Measurements from ENCODE around the gene TPST2. TPM values are rescaled to one million over a fixed set of nuclear protein-coding genes. Genes with fewer than 3 reads are reported as not detected.

Gene TPST2
- total RNA-seq, 4 donors from 2014 or later, result 44.5 to 59.4 (median 51.9) TPM

DNA sequence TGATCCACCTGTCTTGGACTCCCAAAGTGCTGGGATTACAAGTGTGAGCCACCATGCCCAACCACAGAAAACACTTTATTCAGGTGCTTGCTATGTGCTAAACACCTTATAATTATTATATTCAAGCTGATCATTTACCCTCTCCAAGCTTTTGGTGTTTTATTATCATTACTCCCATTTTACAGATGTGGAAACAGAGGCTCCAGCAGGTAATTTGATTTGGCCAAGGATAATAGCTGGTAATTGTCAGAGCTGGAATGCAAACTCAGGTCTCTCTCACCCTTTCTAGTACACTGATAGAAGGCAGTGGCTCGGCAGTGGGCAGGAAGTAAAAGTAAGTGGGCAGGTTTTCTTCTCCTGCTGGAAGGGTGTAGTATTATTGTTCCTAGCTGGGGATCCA is 3.8 kb upstream of the TPST2 start:
- Histone ChIP-seq H3K4me3 (no peak overlapping the region), H3K36me3 (no peaks in the 10 kb centered on the region), H3K27ac (no peak overlapping the region), H3K4me1 (peaks cover 19% of the 10 kb centered on the region), H3K9me3 (no peaks in the 10 kb centered on the region), H3K27me3 (no peaks in the 10 kb centered on the region)
- 64% methylated on average over 1 of the region's 1 CpG for WGBS
- DNase-seq (ENCODE audit: low spot score in 2 of 2), result no peak
- TF ChIP-seq EP300 (IDR thresholded peaks at IDR 0.05) (no peak), POLR2AphosphoS5 (IDR thresholded peaks at IDR 0.05) (no peak), POLR2A (IDR thresholded peaks at IDR 0.05) (no peak)
- TF ChIP-seq, protein P1, sequence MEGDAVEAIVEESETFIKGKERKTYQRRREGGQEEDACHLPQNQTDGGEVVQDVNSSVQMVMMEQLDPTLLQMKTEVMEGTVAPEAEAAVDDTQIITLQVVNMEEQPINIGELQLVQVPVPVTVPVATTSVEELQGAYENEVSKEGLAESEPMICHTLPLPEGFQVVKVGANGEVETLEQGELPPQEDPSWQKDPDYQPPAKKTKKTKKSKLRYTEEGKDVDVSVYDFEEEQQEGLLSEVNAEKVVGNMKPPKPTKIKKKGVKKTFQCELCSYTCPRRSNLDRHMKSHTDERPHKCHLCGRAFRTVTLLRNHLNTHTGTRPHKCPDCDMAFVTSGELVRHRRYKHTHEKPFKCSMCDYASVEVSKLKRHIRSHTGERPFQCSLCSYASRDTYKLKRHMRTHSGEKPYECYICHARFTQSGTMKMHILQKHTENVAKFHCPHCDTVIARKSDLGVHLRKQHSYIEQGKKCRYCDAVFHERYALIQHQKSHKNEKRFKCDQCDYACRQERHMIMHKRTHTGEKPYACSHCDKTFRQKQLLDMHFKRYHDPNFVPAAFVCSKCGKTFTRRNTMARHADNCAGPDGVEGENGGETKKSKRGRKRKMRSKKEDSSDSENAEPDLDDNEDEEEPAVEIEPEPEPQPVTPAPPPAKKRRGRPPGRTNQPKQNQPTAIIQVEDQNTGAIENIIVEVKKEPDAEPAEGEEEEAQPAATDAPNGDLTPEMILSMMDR (IDR thresholded peaks at IDR 0.05), result no peak

DNA sequence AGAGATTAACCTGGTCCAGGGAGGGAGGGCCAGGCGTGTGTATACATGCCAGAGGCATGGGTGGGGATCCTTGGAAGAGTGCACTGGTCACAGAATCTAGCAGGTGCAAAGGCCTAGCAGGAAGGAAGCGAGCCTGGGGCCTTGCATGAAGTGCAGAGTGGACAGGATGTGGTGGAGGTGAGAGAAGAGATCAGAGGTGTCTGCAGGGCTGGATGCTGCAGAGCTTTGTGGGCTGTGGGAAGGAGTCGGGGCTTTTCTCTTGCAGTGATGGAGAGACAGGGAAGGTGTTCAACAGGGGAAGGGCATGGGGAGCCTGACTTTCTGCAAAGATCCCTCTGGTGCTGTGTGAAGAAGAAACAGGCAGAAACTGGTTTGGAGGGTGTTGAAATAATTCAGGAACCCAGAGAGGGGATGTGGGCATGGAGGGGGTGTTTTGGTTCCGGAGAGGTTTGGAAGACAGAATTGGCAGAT is 2.5 kb upstream of the TPST2 start:
- H3K9me3 ChIP-seq, result no peaks in the 10 kb centered on the region
- no peaks in the 10 kb centered on the region for H3K27me3 ChIP-seq
- no peak overlapping the region for H3K4me3 ChIP-seq
- WGBS, result 53% methylated on average over 4 of the region's 4 CpGs
- DNase-seq (ENCODE audit: low spot score in 2 of 2), result no peak
- H3K4me1 ChIP-seq, result peaks cover 20% of the 10 kb centered on the region
- H3K36me3 ChIP-seq, result no peaks in the 10 kb centered on the region
- no peak overlapping the region for H3K27ac ChIP-seq
- no peak for TF ChIP-seq POLR2AphosphoS5 (IDR thresholded peaks at IDR 0.05)
- no peak for TF ChIP-seq POLR2A (IDR thresholded peaks at IDR 0.05)
- TF ChIP-seq, protein P1 (IDR thresholded peaks at IDR 0.05), result no peak

DNA sequence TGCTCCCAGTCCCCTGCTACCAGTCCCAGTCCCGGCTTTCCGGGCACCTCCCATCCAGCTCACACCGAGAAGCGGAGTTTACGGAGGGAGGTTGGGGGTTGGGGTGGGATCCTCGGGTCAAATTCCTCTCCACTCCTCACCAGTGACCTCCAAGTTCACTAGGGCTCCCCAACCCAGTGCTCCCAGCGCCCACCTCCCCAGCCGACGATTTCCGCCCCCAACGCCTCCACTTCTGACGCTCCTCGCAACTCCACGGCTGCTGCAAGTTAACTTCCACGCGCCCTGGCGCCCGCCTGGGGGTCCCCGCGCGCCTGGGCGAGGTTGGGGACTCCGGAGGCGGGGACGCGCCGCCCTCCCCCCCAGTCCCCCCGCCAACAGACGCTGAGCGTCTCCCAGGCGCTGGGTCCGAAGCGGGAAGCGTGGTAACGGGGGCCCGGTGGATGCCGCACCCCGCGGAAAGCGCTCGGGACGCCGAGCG is 526 bp downstream of the TPST2 start:
- no peaks in the 10 kb centered on the region for H3K27me3 ChIP-seq
- peak overlapping the region; percentile 69 for H3K27ac ChIP-seq
- H3K4me1 ChIP-seq, result peaks cover 42% of the 10 kb centered on the region
- DNase-seq (ENCODE audit: low spot score in 2 of 2), result no peak
- H3K36me3 ChIP-seq, result no peaks in the 10 kb centered on the region
- peak overlapping the region; percentile 67 for H3K4me3 ChIP-seq
- TF ChIP-seq POLR2A (IDR thresholded peaks at IDR 0.05), result no peak
- TF ChIP-seq POLR2AphosphoS5 (IDR thresholded peaks at IDR 0.05), result no peak
- TF ChIP-seq, protein P1 (IDR thresholded peaks at IDR 0.05), result no peak
- TF ChIP-seq EP300 (IDR thresholded peaks at IDR 0.05), result no peak
- 0% methylated on average over 16 of the region's 44 CpGs for WGBS
- no peaks in the 10 kb centered on the region for H3K9me3 ChIP-seq

DNA sequence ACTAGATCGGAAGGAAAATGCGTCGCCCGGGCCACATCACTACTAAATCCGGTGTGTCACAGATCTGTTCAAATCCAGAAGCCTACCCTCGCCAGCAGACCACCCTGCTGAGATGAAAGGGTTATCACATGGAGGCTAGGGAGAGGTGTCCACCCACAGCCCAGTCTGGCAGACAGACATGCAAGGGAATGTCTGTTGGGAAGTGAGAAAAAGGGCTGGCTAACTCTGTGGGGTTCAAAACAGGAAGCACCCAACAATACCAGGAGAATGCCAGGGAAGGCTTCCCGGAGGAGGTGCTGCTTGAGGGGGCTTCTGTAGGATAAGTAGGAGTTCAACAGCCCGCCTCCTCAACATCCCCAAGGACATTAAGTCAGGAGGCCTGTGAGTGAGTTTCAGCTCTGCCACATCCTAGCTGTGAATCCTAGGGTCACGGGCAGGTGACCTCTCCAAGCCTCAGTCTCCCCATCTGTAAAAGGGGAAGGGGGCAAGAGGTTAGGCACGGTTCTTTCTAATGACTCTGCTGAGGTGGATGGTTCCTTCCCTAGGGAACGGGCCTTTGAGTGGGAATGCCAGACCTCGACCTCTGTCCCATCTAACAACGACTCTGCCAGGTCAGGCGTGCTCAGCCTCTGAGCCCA is 1.1 kb downstream of the TPST2 start:
- no peaks in the 10 kb centered on the region for H3K27me3 ChIP-seq
- H3K27ac ChIP-seq, result peak overlapping the region; percentile 69
- no peaks in the 10 kb centered on the region for H3K9me3 ChIP-seq
- peaks cover 42% of the 10 kb centered on the region for H3K4me1 ChIP-seq
- WGBS, result 61% methylated on average over 14 of the region's 14 CpGs
- H3K36me3 ChIP-seq, result no peaks in the 10 kb centered on the region
- no peak for DNase-seq (ENCODE audit: low spot score in 2 of 2)
- TF ChIP-seq POLR2AphosphoS5 (IDR thresholded peaks at IDR 0.05) (no peak), POLR2A (IDR thresholded peaks at IDR 0.05) (no peak), EP300 (IDR thresholded peaks at IDR 0.05) (no peak)
- TF ChIP-seq, protein P1 (IDR thresholded peaks at IDR 0.05), result no peak
- peak overlapping the region; percentile 67 for H3K4me3 ChIP-seq

DNA sequence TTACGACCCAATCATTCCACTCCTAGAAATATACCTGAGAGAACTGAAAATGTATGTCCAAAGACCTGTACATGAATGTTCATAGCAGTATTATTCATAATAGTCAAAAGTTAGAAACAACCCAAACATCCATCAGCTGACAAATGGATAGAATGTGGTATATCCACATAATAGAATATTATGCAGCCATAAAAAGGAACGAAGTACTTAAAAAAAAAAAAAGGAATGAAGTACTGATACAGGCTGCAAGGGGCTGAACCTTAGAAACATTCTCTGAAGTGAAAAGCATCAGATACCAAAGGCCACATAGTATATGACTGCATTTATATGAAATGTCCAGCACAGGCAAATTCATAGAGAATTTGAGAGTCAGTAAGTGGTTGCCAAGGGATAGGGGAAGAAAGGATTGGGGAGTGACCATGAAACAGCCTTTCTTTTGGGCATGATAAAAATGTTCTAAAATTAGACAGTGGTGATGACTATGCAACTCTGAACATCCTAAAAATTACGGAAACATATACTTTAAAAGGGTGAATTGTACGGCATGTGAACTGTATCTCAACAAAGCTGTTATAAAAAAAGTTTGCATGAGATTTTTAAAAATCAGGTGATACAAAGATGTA is 1.8 kb downstream of the TPST2 start:
- Histone ChIP-seq H3K4me3 (no peak overlapping the region), H3K27me3 (no peaks in the 10 kb centered on the region), H3K4me1 (peaks cover 42% of the 10 kb centered on the region), H3K36me3 (no peaks in the 10 kb centered on the region), H3K27ac (no peak overlapping the region), H3K9me3 (no peaks in the 10 kb centered on the region)
- WGBS, result 93% methylated on average over 4 of the region's 4 CpGs
- TF ChIP-seq EP300 (IDR thresholded peaks at IDR 0.05), result no peak
- TF ChIP-seq POLR2A (IDR thresholded peaks at IDR 0.05), result no peak
- TF ChIP-seq, protein P1 (IDR thresholded peaks at IDR 0.05), result no peak
- TF ChIP-seq POLR2AphosphoS5 (IDR thresholded peaks at IDR 0.05), result no peak
- no peak for DNase-seq (ENCODE audit: low spot score in 2 of 2)
